GM18498 (cell line): ENCODE measurements around the gene PSMB3.
"Not testable (repeated sequence)": the region's sequence is repeated elsewhere in the genome, so short reads cannot be mapped to it uniquely, and the experiment has no call there.

Experiments
- ATAC-seq: cut with Tn5 transposase; IDR thresholded peaks from one replicate; pipeline ENCODE4 v1.9.1; 2021; ENCODE audit warnings: mild to moderate bottlenecking, moderate library complexity; ENCODE audit not compliant: unreplicated experiment

The PSMB3 gene

GRCh38 chr17:38790148-38790707, 37.7 kb downstream of the PSMB3 start:
- not testable (repeated sequence) for ATAC-seq

GRCh38 chr17:38791162-38791561, 38.6 kb downstream of the PSMB3 start:
- ATAC-seq, result no peak

- no peak for ATAC-seq
Observed at GRCh38 chr17:38794221-38794620, 41.7 kb downstream of the PSMB3 start.

- ATAC-seq, result no peak
Observed at GRCh38 chr17:38796451-38797157, 44.1 kb downstream of the PSMB3 start.

GRCh38 chr17:38797158-38797490, 44.6 kb downstream of the PSMB3 start:
- no peak for ATAC-seq

- ATAC-seq, result no peak
Observed at GRCh38 chr17:38797828-38798227, 45.3 kb downstream of the PSMB3 start.

- peak; percentile 24 for ATAC-seq
Observed at GRCh38 chr17:38798614-38799500, 46.3 kb downstream of the PSMB3 start.

GRCh38 chr17:38799501-38800236, 47.1 kb downstream of the PSMB3 start, which contains the start of gene PIP4K2B:
Gene PIP4K2B, minus strand, starts transcription at chr17:38799556. Its CDS starts 132 bp downstream, at chr17:38799424.
- ATAC-seq, result peak; percentile 85

- ATAC-seq, result no peak
Observed at GRCh38 chr17:38800237-38800760, 47.8 kb downstream of the PSMB3 start.

- no peak for ATAC-seq
Observed at GRCh38 chr17:38809828-38810227, 57.3 kb downstream of the PSMB3 start.
